Ovary (tissue), 9 donors: ENCODE data around the gene EPHA8. TPM values are rescaled to one million over a fixed set of nuclear protein-coding genes. Genes with fewer than 3 reads are reported as not detected.

Experiments used
- DNase-seq, 5 donors: peaks; one replicate each; pipeline ENCODE4 v3.0.0-alpha.2; 2019 to 2020
- H3K27ac ChIP-seq, 2 donors: fragments of 200-600 bp; one replicate each; pipeline versions ENCODE4 v1.5.1 to v1.8.0; 2019 to 2022
- H3K27me3 ChIP-seq: fragments of 200-600 bp; one replicate; pipeline ENCODE4 v1.8.0; 2022
- H3K36me3 ChIP-seq: fragments of 200-600 bp; sonication (generic); one replicate; pipeline ENCODE4 v1.5.1; 2019
- H3K4me1 ChIP-seq: one replicate; pipeline ENCODE4 v1.8.1; 2013; ENCODE audit warnings: mild to moderate bottlenecking, moderate library complexity; ENCODE audit not compliant: insufficient read depth
- H3K4me3 ChIP-seq: fragments of 200-600 bp; sonication (generic); one replicate; pipeline ENCODE4 v1.5.1; 2017
- H3K9me3 ChIP-seq, 2 donors: fragments of 200-600 bp in 1 of 2; sonication (generic) in 1 of 2; one replicate each; pipeline versions ENCODE4 v1.5.1 to v1.8.1; 2013 to 2019; ENCODE audit warnings: mild to moderate bottlenecking in 1 of 2, moderate library complexity in 1 of 2
- EP300 ChIP-seq: sonication (generic); formaldehyde crosslinking; IDR thresholded peaks from one replicate; pipeline ENCODE4 v1.6.1; 2017; ENCODE audit warnings: antibody characterized with exemption
- POLR2A ChIP-seq: fragments of 450-650 bp; IDR thresholded peaks from one replicate; pipeline ENCODE4 v1.6.1; 2017; ENCODE audit warnings: antibody characterized with exemption, mild to moderate bottlenecking, moderate library complexity
- WGBS, 3 donors: extraction: QIAGEN DNeasy Blood & Tissue Kit in 1 of 3; methylation state at CpG; one replicate each; pipeline versions ENCODE4 v1.1.5 to v1.1.7; 2013 to 2017; 5-methylcytosine and 5-hydroxymethylcytosine counted together
- intact Hi-C, 4 donors: fragments of 100-400 bp; cut with DNase I; formaldehyde crosslinking; loops; one replicate each; pipeline versions ENCODE4 v1.11.0 to v1.15.1; 2022 to 2023
- polyA plus RNA-seq, 2 donors: library from polyadenylated mRNA; stranded (reverse); fragments of 200-250 nt in 1 of 2; fragments of 350-450 nt in 1 of 2; fragmentation: Illumina TruSeq in 1 of 2; extraction: RNeasy Lipid Tissue Mini Kit (QIAGEN cat#74804) in 1 of 2; gene quantifications; one replicate each; pipeline ENCODE4 v1.2.3, GENCODE V29; 2013 to 2014
- total RNA-seq, 7 donors: library from RNA; depleted of rRNA in 2 of 7; stranded (reverse); fragments of >200 nt in 2 of 7; fragmentation: NEBNext Ultra II Directional in 3 of 7; extraction: Animal tissue kit (Norgen Biotek cat#: 25700) in 3 of 7; gene quantifications; one replicate each; pipeline versions ENCODE4 v1.1.0 to v1.2.4, GENCODE V29; 2016 to 2023
- TF ChIP-seq, protein P1 (sequence below), 3 donors: fragments of 450-650 bp in 2 of 3; fragments of 200-600 bp in 1 of 3; IDR thresholded peaks; one replicate each; pipeline versions ENCODE4 v1.5.1 to v1.8.0; 2016 to 2022; ENCODE audit warnings: antibody characterized with exemption in 3 of 3, mild to moderate bottlenecking in 1 of 3
- donor health status: DM: no; HTN: no; CAD: no; lungs with moderate emphysema.
- donor health status: DM: no; HTN: no; CAD: no.
- donor health status: Bipolar disorder and iron deficiency.
- donor health status: DM: yes; HTN: yes; CAD: no.
- donor health status: DM: no; HTN: no; CAD: no.
- donor health status: DM: yes; HTN: yes; CAD: no.

Gene EPHA8
- total and polyA plus RNA-seq, 9 donors, result 0.02 TPM; not detected in 8

GRCh38 chr1:22576617-22577016 lies 13.3 kb downstream of the EPHA8 start:
- Histone ChIP-seq H3K36me3 (no peaks in the 10 kb centered on the region), H3K27me3 (no peaks in the 10 kb centered on the region), H3K27ac (no peak overlapping the region), H3K9me3 (no peaks in the 10 kb centered on the region), H3K4me3 (no peak overlapping the region), H3K4me1 (no peaks in the 10 kb centered on the region)
- TF ChIP-seq, protein P1, sequence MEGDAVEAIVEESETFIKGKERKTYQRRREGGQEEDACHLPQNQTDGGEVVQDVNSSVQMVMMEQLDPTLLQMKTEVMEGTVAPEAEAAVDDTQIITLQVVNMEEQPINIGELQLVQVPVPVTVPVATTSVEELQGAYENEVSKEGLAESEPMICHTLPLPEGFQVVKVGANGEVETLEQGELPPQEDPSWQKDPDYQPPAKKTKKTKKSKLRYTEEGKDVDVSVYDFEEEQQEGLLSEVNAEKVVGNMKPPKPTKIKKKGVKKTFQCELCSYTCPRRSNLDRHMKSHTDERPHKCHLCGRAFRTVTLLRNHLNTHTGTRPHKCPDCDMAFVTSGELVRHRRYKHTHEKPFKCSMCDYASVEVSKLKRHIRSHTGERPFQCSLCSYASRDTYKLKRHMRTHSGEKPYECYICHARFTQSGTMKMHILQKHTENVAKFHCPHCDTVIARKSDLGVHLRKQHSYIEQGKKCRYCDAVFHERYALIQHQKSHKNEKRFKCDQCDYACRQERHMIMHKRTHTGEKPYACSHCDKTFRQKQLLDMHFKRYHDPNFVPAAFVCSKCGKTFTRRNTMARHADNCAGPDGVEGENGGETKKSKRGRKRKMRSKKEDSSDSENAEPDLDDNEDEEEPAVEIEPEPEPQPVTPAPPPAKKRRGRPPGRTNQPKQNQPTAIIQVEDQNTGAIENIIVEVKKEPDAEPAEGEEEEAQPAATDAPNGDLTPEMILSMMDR (IDR thresholded peaks at IDR 0.05), result no peak
- TF ChIP-seq EP300 (no peak), POLR2A (no peak)
- intact Hi-C loops, result no loop called here
- WGBS, 3 donors, result 83 to 89% (median 85%) methylated on average over 19 to 24 of the region's 24 CpGs
- DNase-seq, result no peak

DNA sequence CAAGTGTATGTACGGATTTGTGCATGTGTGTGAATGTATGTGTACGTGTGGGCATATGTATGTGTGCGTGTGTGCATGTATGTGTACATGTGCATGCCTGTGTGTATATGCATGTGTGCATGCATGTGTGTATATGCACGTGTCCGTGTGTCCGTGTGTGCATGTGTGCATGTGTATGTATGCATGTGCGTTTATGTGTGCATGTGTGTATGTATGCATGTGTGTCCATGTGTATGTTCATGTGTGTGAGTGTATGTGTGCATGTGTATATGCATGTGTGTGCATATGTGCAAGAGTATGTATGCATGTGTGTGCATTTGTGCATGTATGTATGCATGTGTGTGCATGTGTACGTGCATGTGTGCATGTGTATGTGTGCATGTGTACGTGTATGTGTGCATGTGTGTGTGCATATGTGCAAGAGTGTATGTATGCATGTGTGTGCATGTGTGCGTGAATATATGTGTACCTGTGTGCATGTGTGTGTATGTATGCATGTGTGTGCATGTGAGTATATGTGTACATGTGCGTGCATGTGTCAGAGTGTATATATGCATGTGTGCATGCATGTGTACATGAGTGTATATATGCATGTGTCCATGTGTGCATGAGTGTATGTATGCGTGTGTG lies 15.6 kb downstream of the EPHA8 start:
- WGBS, 3 donors, result 77 to 92% (median 91%) methylated on average over 12 of the region's 12 CpGs
- intact Hi-C loops, result no loop called here
- no peak overlapping the region for H3K27ac ChIP-seq

GRCh38 chr1:22579541-22580155 lies 16.4 kb downstream of the EPHA8 start:
- 21 to 26% (median 23%) methylated on average over 7 of the region's 7 CpGs for WGBS, 3 donors
- no peak for DNase-seq
- no peaks in the 10 kb centered on the region for H3K4me1 ChIP-seq
- TF ChIP-seq POLR2A, result no peak
- no peak for TF ChIP-seq EP300
- TF ChIP-seq, protein P1 (IDR thresholded peaks at IDR 0.05), result no peak
- no peak overlapping the region for H3K4me3 ChIP-seq
- no peaks in the 10 kb centered on the region for H3K27me3 ChIP-seq
- intact Hi-C loops, result no loop called here
- H3K27ac ChIP-seq, result no peak overlapping the region
- H3K36me3 ChIP-seq, result no peaks in the 10 kb centered on the region
- no peaks in the 10 kb centered on the region for H3K9me3 ChIP-seq

More for the DNA sequence above, 15.6 kb downstream of the EPHA8 start:
- no peak for DNase-seq
- Histone ChIP-seq H3K4me1 (no peaks in the 10 kb centered on the region), H3K36me3 (no peaks in the 10 kb centered on the region), H3K4me3 (no peak overlapping the region), H3K9me3 (no peaks in the 10 kb centered on the region), H3K27me3 (no peaks in the 10 kb centered on the region)
- TF ChIP-seq EP300 (no peak), POLR2A (no peak)

GRCh38 chr1:22582661-22583635 lies 19.7 kb downstream of the EPHA8 start:
- intact Hi-C loops, result no loop called here

More at GRCh38 chr1:22582661-22583635, 19.7 kb downstream of the EPHA8 start:
- no peak for TF ChIP-seq POLR2A
- no peak for TF ChIP-seq EP300
- TF ChIP-seq, protein P1 (IDR thresholded peaks at IDR 0.05), result no peak
- H3K4me3 ChIP-seq, result no peak overlapping the region
- H3K9me3 ChIP-seq, result no peaks in the 10 kb centered on the region
- H3K27ac ChIP-seq, result no peak overlapping the region
- H3K4me1 ChIP-seq, result no peaks in the 10 kb centered on the region
- WGBS, 3 donors, result 34 to 45% (median 44%) methylated on average over 29 of the region's 29 CpGs
- no peaks in the 10 kb centered on the region for H3K27me3 ChIP-seq
- DNase-seq, result peak in 1 of 5 donors; percentile 59
- no peaks in the 10 kb centered on the region for H3K36me3 ChIP-seq
